Thoracic aorta (tissue), 2 donors: ENCODE results near the gene SRL. TPM values are rescaled to one million over a fixed set of nuclear protein-coding genes. Genes with fewer than 3 reads are reported as not detected.

Experiments used
- ATAC-seq: fragments of 150-250 bp; one replicate; pipeline ENCODE4 v1.8.0; 2017; ENCODE audit warnings: low read depth; ENCODE audit not compliant: insufficient number of reproducible peaks, low FRiP score
- DNase-seq: peaks from one replicate; pipeline ENCODE4 v3.0.0-alpha.2; 2020; ENCODE audit warnings: low spot score
- H3K27ac ChIP-seq, 2 donors: fragments of 200-600 bp; sonication (generic); 1 replicate in 1 of 2; 2 replicates in 1 of 2; pipeline ENCODE4 v1.5.1; 2016; ENCODE audit warnings: mild to moderate bottlenecking in 2 of 2, moderate library complexity in 2 of 2
- H3K27me3 ChIP-seq: fragments of 200-600 bp; sonication (generic); replicated peaks from 2 replicates; pipeline ENCODE4 v1.6.0; 2016; ENCODE audit warnings: mild to moderate bottlenecking; ENCODE audit not compliant: insufficient read depth
- H3K36me3 ChIP-seq: fragments of 200-600 bp; sonication (generic); one replicate; pipeline ENCODE4 v1.5.1; 2016
- H3K4me1 ChIP-seq, 2 donors: fragments of 200-600 bp; sonication (generic); 1 replicate in 1 of 2; 2 replicates in 1 of 2; pipeline versions ENCODE4 v1.5.1 to v1.6.0; 2016; ENCODE audit warnings: low read depth in 2 of 2, mild to moderate bottlenecking in 1 of 2; ENCODE audit not compliant: control insufficient read depth in 1 of 2
- H3K4me3 ChIP-seq: fragments of 200-600 bp; sonication (generic); 2 replicates; pipeline ENCODE4 v1.5.1; 2016; ENCODE audit warnings: mild to moderate bottlenecking
- H3K9me3 ChIP-seq: fragments of 200-600 bp; sonication (generic); 2 replicates; pipeline ENCODE4 v1.5.1; 2016
- total RNA-seq, 2 donors: library from RNA; depleted of rRNA; stranded (reverse); fragments of >200 nt; gene quantifications; one replicate each; pipeline versions ENCODE4 v1.1.0 to v1.2.3, GENCODE V29; 2016
- TF ChIP-seq, protein P1 (sequence below): fragments of 200-600 bp; sonication (generic); IDR thresholded peaks from one replicate; pipeline ENCODE4 v1.5.1; 2019; ENCODE audit warnings: antibody characterized with exemption

The SRL gene
- 1 to 10 TPM in 1 of 2 donors, under 1 TPM in 1; 0.68 to 1.1 TPM for total RNA-seq

DNA sequence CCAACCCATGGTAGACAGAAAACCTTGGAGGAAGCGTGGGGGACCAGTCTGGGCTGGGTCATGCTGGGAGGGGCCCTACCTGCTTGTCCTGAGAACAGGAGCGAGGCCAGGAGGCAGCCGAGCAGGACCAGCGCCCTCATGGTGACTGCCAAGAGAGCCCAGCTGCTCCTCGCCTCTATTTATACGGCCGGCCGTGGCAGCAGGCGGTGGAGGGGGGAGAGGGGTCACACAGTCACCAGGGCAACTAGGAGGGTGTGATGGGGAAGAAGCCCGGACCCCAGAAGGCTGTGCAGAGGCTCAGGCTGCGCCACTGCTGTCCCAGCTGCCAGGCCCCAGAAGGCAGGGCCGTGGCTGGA, at the start of gene SRL:
Gene SRL (minus strand): TSS at position 153 of the 356 bp plus-strand sequence. CDS start 13 bp downstream, at position 140.
- no peak within 1 kb of the TSS for H3K4me3 ChIP-seq
- H3K27me3 ChIP-seq, result no peaks in the 10 kb centered on the region
- DNase-seq, result no peak
- TF ChIP-seq, protein P1, sequence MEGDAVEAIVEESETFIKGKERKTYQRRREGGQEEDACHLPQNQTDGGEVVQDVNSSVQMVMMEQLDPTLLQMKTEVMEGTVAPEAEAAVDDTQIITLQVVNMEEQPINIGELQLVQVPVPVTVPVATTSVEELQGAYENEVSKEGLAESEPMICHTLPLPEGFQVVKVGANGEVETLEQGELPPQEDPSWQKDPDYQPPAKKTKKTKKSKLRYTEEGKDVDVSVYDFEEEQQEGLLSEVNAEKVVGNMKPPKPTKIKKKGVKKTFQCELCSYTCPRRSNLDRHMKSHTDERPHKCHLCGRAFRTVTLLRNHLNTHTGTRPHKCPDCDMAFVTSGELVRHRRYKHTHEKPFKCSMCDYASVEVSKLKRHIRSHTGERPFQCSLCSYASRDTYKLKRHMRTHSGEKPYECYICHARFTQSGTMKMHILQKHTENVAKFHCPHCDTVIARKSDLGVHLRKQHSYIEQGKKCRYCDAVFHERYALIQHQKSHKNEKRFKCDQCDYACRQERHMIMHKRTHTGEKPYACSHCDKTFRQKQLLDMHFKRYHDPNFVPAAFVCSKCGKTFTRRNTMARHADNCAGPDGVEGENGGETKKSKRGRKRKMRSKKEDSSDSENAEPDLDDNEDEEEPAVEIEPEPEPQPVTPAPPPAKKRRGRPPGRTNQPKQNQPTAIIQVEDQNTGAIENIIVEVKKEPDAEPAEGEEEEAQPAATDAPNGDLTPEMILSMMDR, result no peak
- no peak for ATAC-seq
- H3K9me3 ChIP-seq, result no peaks in the 10 kb centered on the region
- H3K27ac ChIP-seq, result no peak within 1 kb of the TSS
- peaks cover 0 to 2% of the 10 kb centered on the region in 2 donors for H3K4me1 ChIP-seq
- H3K36me3 ChIP-seq, result no peaks in the 10 kb centered on the region

DNA sequence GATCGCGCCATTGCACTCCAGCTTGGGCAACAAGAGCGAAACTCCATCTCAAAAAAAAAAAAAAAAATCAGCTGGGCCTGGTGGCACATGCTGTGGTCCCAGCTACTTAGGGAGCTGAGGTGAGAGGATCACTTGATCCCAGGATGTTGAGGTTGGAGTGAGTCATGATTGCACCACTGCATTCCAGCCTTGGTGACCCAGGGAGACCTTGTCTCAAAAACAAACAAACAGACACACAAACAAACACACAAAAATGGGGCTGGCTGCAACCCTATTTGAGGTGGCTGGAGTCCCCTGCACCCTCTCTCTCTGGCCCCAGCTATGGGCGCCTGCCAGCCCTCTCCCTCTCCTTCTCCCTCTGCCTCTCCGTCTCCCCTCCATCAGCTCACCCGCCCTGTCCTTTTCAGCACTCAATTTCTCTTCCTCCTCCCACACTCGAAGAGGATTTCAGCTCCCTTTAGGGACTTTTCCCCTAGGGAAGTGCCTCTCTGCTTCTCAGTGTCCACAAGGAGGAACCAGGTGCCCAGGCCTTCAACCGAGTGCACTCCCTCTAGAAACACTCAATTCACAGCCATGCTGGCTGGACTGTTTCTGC, 48.5 kb upstream of the SRL start:
- no peaks in the 10 kb centered on the region for H3K9me3 ChIP-seq
- ATAC-seq (no peak), DNase-seq (no peak)
- no peaks in the 10 kb centered on the region for H3K27me3 ChIP-seq
- no peak overlapping the region for H3K4me3 ChIP-seq
- peak overlapping the region in 1 of 2 donors; percentile 6 for H3K27ac ChIP-seq
- TF ChIP-seq, protein P1, result no peak
- no peaks in the 10 kb centered on the region for H3K36me3 ChIP-seq
- peaks cover 13 to 48% of the 10 kb centered on the region in 2 donors for H3K4me1 ChIP-seq

DNA sequence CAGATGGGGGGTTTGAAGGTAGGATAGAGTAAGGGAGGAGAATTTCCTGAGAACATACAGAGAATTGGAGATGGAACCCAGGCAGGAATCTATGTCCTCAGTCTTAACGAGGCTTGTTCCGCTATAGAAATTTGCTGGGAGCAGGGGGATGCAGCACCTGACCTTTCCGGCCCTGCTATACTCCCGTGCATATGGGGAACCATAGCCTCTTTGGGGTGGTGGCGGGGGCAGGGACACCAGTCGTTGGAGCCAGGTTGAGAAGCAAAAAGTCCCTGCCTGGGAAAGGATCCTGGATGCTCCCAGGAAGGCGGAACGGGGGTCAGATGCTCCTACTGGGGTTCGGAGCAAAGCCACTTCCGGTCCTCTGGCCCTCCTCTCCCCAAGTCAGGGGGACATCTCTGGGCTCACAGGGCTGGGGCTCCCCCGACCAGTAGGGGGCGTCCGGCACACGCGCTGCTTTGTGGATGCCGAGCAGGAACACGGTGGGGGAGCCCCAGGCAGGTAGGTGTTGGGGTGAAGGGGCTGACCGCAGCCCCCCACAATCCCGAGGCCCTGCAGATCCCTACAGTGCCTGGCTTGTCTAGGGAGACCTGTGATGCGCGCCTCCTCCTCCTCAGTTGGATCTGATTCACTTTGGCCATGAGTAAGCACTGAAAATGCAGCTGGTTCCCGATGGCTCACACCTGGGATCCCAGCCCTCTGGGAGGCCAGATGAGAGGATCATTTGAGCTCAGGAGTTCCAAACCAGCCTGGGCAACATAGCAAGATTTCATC, 46.5 kb upstream of the SRL start:
- no peak overlapping the region for H3K27ac ChIP-seq
- no peak for DNase-seq
- H3K9me3 ChIP-seq, result no peaks in the 10 kb centered on the region
- TF ChIP-seq, protein P1, result peak; percentile 95
- peak overlapping the region; percentile 24 for H3K4me3 ChIP-seq
- no peaks in the 10 kb centered on the region for H3K27me3 ChIP-seq
- peaks cover 4 to 33% of the 10 kb centered on the region in 2 donors for H3K4me1 ChIP-seq
- no peak for ATAC-seq
- H3K36me3 ChIP-seq, result no peaks in the 10 kb centered on the region

DNA sequence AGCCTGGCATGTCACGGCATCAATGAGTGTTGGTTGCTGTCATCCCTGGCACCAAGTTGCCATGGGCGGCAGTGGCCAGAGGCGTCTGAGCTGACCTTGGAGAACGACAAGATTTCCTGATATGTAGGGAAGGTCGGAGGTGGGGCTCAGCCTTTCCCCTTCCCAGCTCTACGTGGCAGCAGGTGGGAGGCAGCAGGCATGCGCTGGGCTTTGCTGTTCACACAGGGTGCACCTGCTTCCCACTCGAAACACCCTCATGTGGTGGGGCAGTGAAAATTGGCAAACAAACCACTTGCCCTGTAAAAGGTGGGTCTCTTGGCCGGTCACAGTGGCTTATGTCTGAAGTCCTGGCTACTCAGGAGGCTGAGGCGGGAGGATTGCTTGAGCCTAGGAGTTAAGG, 43.3 kb upstream of the SRL start:
- H3K4me3 ChIP-seq, result no peak overlapping the region
- H3K27me3 ChIP-seq, result no peaks in the 10 kb centered on the region
- H3K9me3 ChIP-seq, result no peaks in the 10 kb centered on the region
- DNase-seq, result no peak
- H3K4me1 ChIP-seq, result peaks cover 0 to 12% of the 10 kb centered on the region in 2 donors
- ATAC-seq, result no peak
- H3K27ac ChIP-seq, result no peak overlapping the region
- TF ChIP-seq, protein P1, result no peak
- H3K36me3 ChIP-seq, result no peaks in the 10 kb centered on the region

DNA sequence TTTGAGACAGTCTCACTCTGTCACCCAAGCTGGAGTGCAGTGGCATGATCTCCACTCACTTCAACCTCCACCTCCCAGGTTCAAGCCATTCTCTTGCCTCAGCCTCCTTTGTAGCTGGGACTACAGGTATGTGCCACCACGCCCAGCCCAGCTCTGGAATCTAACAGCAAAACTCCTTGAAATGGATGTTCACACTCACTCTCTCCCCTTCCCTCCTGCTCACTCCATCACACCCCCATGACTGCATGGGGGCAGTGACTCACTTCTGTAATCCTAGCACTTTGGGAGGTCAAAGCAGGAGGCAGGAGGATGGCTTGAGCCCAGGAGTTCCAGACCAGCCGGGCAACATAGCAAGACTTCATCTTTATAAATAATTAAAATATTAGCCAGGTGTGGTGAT, 42.1 kb upstream of the SRL start:
- Histone ChIP-seq H3K27ac (no peak overlapping the region), H3K4me1 (peaks cover 0 to 8% of the 10 kb centered on the region in 2 donors), H3K27me3 (no peaks in the 10 kb centered on the region), H3K9me3 (no peaks in the 10 kb centered on the region), H3K36me3 (no peaks in the 10 kb centered on the region), H3K4me3 (no peak overlapping the region)
- TF ChIP-seq, protein P1, result no peak
- ATAC-seq (no peak), DNase-seq (no peak)
